Activated CD8-positive, alpha-beta T cell treated with anti-CD3 and anti-CD28 coated beads, Interleukin-2, amount 10 ng/mL, durations not matched to agents 7 days and 5 days (primary cell): ENCODE measurements around the gene GRM8. TPM values are rescaled to one million over a fixed set of nuclear protein-coding genes. Genes with fewer than 3 reads are reported as not detected.

Experiments used
- ATAC-seq: fragments of 150-1000 bp; cut with Tn5 transposase; one replicate; pipeline ENCODE4 v1.10.0; 2021; ENCODE audit warnings: moderate library complexity
- CTCF ChIA-PET: fragments of 350-600 bp; sonication (Branson Sonifier 250); formaldehyde crosslinking; loops from one replicate; lab custom pipeline; 2021; ENCODE audit warnings: antibody characterized with exemption; lab: Charles Lee
- POLR2A ChIA-PET: fragments of 350-600 bp; sonication (Branson Sonifier 250); formaldehyde crosslinking; loops from one replicate; lab custom pipeline; 2021; ENCODE audit warnings: antibody characterized with exemption; lab: Charles Lee
- DNase-seq: peaks from one replicate; pipeline ENCODE4 v3.0.0-alpha.2; 2020
- H3K27ac Mint-ChIP-seq: one replicate; pipeline ENCODE4 v1.8.0; 2021; ENCODE audit warnings: mild to moderate bottlenecking, mixed read lengths
- H3K27me3 Mint-ChIP-seq: one replicate; pipeline ENCODE4 v1.8.0; 2021; ENCODE audit warnings: low read depth, mixed read lengths
- H3K36me3 Mint-ChIP-seq: one replicate; pipeline ENCODE4 v1.8.0; 2021; ENCODE audit warnings: low read depth, mixed read lengths
- H3K4me1 Mint-ChIP-seq: one replicate; pipeline ENCODE4 v1.8.0; 2021; ENCODE audit warnings: low read depth, mixed read lengths
- H3K4me3 Mint-ChIP-seq: one replicate; pipeline ENCODE4 v1.8.0; 2021; ENCODE audit warnings: mild to moderate bottlenecking, mixed read lengths
- H3K9me3 Mint-ChIP-seq: one replicate; pipeline ENCODE4 v1.8.0; 2022; ENCODE audit warnings: mixed read lengths; ENCODE audit not compliant: insufficient read depth
- total RNA-seq, 2 experiments: library from RNA; stranded (reverse); gene quantifications; one replicate each; pipeline ENCODE4 v1.2.3, GENCODE V29; 2021

The GRM8 gene
- total RNA-seq, 2 experiments from 2014 or later, result not detected

DNA sequence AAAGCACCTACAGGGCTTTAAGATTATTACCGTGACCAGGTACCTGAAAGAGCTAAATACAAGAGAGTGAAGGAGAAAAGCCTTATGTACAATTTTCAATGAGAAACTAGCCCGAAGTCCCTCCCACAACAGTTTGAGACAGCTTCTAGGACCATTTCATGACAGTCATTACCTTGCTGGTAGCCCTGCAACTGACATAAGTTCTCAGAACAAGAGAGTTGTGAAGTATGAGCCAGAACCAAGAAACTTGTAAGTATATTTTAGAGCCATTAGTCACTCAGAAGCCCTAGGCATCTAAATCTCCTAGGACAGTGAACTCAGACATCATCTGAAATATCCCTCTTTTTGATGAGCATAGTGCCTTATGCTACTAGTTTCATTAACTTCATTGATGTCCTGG lies 792.1 kb downstream of the GRM8 start:
- H3K36me3 Mint-ChIP-seq, result no peaks in the 10 kb centered on the region
- H3K27ac Mint-ChIP-seq, result no peak overlapping the region
- H3K4me1 Mint-ChIP-seq, result no peaks in the 10 kb centered on the region
- no peak overlapping the region for H3K4me3 Mint-ChIP-seq
- CTCF ChIA-PET, result no interaction called here
- ATAC-seq (no peak), DNase-seq (no peak)
- H3K9me3 Mint-ChIP-seq, result no peaks in the 10 kb centered on the region
- no peaks in the 10 kb centered on the region for H3K27me3 Mint-ChIP-seq
- POLR2A ChIA-PET, result no interaction called here

DNA sequence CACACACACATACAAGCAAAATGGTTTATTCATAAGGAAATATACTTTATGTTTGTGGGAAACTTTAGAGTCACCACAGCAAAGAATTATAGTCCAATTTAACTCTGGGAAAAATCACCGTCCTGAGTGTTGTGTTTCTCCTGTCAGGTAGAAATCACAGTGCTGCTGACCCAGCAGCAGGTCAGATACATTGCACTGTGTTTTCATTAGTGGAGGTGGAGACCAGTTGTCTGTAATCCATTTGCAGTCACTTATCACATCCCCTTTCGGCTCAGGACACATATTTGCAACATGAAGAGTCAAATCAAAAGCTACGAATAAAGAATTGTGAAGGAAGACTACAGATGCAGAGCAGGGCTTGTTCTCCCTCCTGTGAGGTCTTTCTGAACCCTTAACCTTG lies 799.6 kb downstream of the GRM8 start:
- Mint-ChIP-seq H3K27me3 (no peaks in the 10 kb centered on the region), H3K36me3 (no peaks in the 10 kb centered on the region), H3K4me1 (no peaks in the 10 kb centered on the region), H3K4me3 (no peak overlapping the region), H3K9me3 (no peaks in the 10 kb centered on the region), H3K27ac (no peak overlapping the region)
- ChIA-PET POLR2A (no interaction called here), CTCF (no interaction called here)
- ATAC-seq (no peak), DNase-seq (no peak)

DNA sequence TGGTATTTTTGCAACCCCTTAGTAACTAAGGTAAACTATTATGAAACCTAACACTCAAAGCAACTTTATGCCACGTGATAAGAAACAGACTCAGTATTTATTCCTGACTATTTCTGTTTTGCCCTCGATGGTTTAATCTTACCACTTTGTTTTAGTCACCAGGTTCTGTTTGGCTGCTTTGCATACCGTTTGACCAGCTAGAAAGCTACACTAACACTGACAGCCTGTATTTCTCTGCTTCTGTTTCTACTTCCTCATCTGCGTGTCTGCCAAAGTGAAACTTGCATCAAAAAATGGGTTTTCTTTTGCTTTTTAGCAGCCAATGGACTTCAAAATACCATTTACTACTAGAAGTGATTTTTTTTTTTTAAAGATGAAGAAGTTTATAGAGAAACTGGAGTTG lies 802.5 kb downstream of the GRM8 start:
- Mint-ChIP-seq H3K4me3 (no peak overlapping the region), H3K4me1 (no peaks in the 10 kb centered on the region), H3K27me3 (no peaks in the 10 kb centered on the region), H3K9me3 (no peaks in the 10 kb centered on the region), H3K36me3 (no peaks in the 10 kb centered on the region), H3K27ac (no peak overlapping the region)
- CTCF ChIA-PET, result no interaction called here
- POLR2A ChIA-PET, result no interaction called here
- no peak for ATAC-seq
- DNase-seq, result no peak

- no peaks in the 10 kb centered on the region for H3K4me1 Mint-ChIP-seq
- no peak for DNase-seq
- H3K27ac Mint-ChIP-seq, result no peak overlapping the region
- no peaks in the 10 kb centered on the region for H3K36me3 Mint-ChIP-seq
- CTCF ChIA-PET, result no interaction called here
- H3K27me3 Mint-ChIP-seq, result no peaks in the 10 kb centered on the region
- no peak overlapping the region for H3K4me3 Mint-ChIP-seq
- no peaks in the 10 kb centered on the region for H3K9me3 Mint-ChIP-seq
- no peak for ATAC-seq
- POLR2A ChIA-PET, result no interaction called here
These were observed 803.0 kb downstream of the GRM8 start for GRCh38 chr7:126449611-126450268.

DNA sequence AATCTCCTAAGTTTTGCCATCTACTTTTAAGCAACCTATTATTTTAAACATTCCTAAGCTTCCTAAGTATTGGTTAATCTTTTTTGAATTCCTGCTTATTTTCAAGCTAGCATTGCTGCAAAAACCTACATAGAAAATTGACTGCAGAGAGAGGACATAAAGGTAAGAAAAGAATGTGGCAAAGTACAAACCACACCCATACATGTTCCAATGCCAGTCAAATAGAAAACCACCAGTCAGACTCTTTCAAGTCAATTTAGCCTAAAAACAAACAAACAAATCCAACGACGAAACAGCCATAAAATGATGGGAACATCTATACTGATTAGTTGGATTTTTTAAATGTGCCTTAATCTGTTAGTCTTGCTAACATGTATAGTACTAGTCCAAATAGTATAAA lies 804.8 kb downstream of the GRM8 start:
- Mint-ChIP-seq H3K27me3 (no peaks in the 10 kb centered on the region), H3K4me3 (no peak overlapping the region), H3K9me3 (no peaks in the 10 kb centered on the region), H3K27ac (no peak overlapping the region), H3K4me1 (no peaks in the 10 kb centered on the region), H3K36me3 (no peaks in the 10 kb centered on the region)
- ATAC-seq, result no peak
- POLR2A ChIA-PET, result no interaction called here
- CTCF ChIA-PET, result no interaction called here
- no peak for DNase-seq

DNA sequence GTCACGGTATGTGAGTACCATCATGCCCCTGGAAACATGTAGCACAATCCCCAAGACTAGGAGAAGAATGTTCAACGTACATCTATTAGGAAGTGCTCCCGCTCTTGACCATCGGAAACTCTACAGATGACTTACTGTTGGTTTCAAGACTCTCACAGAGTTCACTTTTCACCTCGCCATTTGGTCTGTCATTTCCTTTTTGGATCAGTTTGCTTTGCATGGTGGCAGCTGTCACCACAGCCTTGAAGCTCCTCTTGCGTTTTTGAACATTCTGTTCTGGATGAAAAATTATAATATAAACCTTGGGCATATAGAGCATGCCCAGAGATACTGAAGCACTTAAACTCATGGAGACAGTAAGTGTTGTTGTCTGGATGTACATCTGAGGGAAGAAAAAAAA lies 806.8 kb downstream of the GRM8 start:
- ChIA-PET CTCF (no interaction called here), POLR2A (no interaction called here)
- Mint-ChIP-seq H3K4me1 (no peaks in the 10 kb centered on the region), H3K27me3 (no peaks in the 10 kb centered on the region), H3K36me3 (no peaks in the 10 kb centered on the region), H3K4me3 (no peak overlapping the region), H3K27ac (no peak overlapping the region), H3K9me3 (no peaks in the 10 kb centered on the region)
- ATAC-seq, result no peak
- DNase-seq, result no peak

- POLR2A ChIA-PET, result no interaction called here
- no peak overlapping the region for H3K27ac Mint-ChIP-seq
- H3K4me3 Mint-ChIP-seq, result no peak overlapping the region
- H3K4me1 Mint-ChIP-seq, result no peaks in the 10 kb centered on the region
- H3K9me3 Mint-ChIP-seq, result no peaks in the 10 kb centered on the region
- CTCF ChIA-PET, result no interaction called here
- no peaks in the 10 kb centered on the region for H3K36me3 Mint-ChIP-seq
- ATAC-seq (no peak), DNase-seq (no peak)
- no peaks in the 10 kb centered on the region for H3K27me3 Mint-ChIP-seq
These were observed 808.8 kb downstream of the GRM8 start for GRCh38 chr7:126443951-126444350.

GRCh38 chr7:126442908-126443307 lies 809.8 kb downstream of the GRM8 start:
- Mint-ChIP-seq H3K9me3 (no peaks in the 10 kb centered on the region), H3K27ac (no peak overlapping the region), H3K4me3 (no peak overlapping the region), H3K27me3 (no peaks in the 10 kb centered on the region), H3K4me1 (no peaks in the 10 kb centered on the region), H3K36me3 (no peaks in the 10 kb centered on the region)
- POLR2A ChIA-PET, result no interaction called here
- no peak for DNase-seq
- CTCF ChIA-PET, result no interaction called here
- ATAC-seq, result no peak

DNA sequence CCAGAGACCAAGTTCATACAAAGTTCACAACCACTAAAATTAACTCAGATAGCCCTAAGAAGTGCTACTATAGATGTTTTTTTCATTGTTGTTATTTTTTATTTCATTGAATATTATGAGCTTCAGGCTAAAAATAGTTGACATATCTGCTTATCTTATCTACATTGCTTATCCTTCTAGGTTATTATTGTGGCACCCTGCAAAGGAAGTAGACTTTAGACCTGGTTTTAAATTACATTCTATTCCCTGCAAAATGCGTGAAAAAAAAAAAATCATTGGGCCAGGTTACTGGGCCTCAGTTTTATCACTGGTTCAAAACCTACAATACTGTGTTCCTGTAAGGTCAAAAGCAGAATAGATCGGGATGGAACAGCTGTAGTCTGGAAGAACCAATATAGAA lies 811.0 kb downstream of the GRM8 start:
- Mint-ChIP-seq H3K4me1 (no peaks in the 10 kb centered on the region), H3K36me3 (no peaks in the 10 kb centered on the region), H3K9me3 (no peaks in the 10 kb centered on the region), H3K4me3 (no peak overlapping the region), H3K27ac (no peak overlapping the region), H3K27me3 (no peaks in the 10 kb centered on the region)
- ChIA-PET POLR2A (no interaction called here), CTCF (no interaction called here)
- ATAC-seq (no peak), DNase-seq (no peak)

DNA sequence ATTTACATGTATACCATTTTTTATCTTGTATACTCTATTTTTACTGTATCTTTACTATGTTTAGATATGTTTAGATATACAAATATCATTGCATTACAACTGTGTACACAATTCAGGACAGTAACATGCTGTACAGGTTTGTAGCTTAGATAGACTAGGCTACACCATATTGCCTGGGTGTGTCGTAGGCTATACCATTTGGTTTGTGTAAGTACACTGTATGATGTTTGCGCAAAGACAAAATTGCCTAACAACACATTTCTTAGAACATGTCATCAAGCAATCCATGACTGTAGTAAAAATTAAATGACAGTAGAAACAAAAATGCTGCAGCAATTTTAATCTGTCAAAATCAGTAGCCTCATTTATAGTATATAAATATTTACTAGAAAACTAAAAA lies 812.2 kb downstream of the GRM8 start:
- DNase-seq (no peak), ATAC-seq (no peak)
- H3K27ac Mint-ChIP-seq, result no peak overlapping the region
- POLR2A ChIA-PET, result no interaction called here
- CTCF ChIA-PET, result no interaction called here
- H3K4me1 Mint-ChIP-seq, result no peaks in the 10 kb centered on the region
- H3K9me3 Mint-ChIP-seq, result no peaks in the 10 kb centered on the region
- H3K4me3 Mint-ChIP-seq, result no peak overlapping the region
- H3K36me3 Mint-ChIP-seq, result no peaks in the 10 kb centered on the region
- no peaks in the 10 kb centered on the region for H3K27me3 Mint-ChIP-seq

DNA sequence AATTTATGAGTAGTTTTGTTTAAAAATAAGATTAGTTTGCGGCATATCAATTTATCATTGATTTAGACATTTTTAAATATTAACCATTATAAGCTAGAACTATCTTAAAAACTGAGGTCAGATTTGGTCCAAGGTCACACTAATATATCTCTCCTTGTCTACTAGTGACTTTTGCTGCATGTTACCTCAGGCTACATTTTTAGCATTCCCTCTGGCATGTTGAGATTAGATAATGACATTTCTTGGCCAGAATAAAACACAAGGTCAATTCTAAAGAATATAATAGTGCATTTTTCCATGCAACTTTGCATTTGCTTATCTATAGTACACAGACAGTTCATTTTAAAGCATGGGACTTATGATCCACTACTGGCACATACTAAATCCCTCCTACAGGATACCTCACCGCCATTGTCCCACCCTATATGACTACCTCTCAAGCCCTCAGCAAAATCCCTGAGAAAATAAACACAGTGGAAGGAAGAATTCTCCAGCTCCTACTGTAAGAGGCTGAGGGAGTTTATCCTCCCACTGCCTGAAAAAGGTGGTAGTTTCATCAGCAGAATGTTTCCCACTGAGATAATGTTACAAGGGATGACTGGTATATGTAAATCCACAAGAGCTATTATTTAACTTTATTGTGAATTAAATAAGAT lies 816.4 kb downstream of the GRM8 start:
- Mint-ChIP-seq H3K27me3 (no peaks in the 10 kb centered on the region), H3K27ac (no peak overlapping the region), H3K9me3 (peaks cover 2% of the 10 kb centered on the region), H3K4me3 (no peak overlapping the region), H3K36me3 (no peaks in the 10 kb centered on the region), H3K4me1 (no peaks in the 10 kb centered on the region)
- ChIA-PET POLR2A (no interaction called here), CTCF (no interaction called here)
- ATAC-seq, result no peak
- no peak for DNase-seq

DNA sequence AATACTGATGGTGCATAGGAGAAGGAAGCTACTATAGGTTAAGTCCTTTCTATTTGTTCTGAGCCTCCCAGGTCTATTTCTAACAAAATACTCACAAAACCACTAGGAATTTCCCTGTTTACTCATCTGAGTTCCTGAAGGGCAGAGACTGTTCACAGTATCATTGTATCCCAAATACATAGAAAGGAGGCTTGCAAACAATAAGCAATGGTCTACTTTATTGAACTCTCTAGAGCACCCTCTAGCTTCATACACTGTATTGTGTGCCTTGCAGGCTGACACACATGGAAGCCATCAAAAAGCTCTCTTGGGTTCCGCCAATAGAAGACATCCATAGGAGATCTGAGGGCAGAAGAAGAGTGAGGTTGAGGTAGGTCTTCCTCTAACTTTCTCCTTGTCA lies 826.1 kb downstream of the GRM8 start:
- no peak overlapping the region for H3K4me3 Mint-ChIP-seq
- no peaks in the 10 kb centered on the region for H3K4me1 Mint-ChIP-seq
- H3K27me3 Mint-ChIP-seq, result no peaks in the 10 kb centered on the region
- no peaks in the 10 kb centered on the region for H3K36me3 Mint-ChIP-seq
- POLR2A ChIA-PET, result no interaction called here
- H3K9me3 Mint-ChIP-seq, result peaks cover 8% of the 10 kb centered on the region
- no peak for ATAC-seq
- DNase-seq, result no peak
- no peak overlapping the region for H3K27ac Mint-ChIP-seq
- CTCF ChIA-PET, result no interaction called here

DNA sequence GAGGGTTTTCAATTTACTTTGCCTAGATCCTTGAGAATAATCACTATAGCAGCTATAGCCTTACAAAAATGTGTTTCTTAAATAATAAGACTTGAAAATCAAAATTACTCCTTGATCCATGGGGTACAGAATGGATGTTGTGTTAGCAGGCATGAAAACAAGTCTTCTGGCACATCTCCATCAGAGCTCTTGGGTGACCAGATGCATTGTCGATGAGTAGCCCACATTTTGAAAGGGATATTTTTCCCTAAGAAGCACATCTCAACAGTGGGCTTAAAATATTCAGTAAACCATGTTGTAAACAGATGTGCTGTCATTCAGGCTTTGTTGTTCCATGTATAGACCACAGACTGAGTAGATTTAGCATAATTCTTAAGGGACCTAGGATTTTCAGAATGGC lies 827.8 kb downstream of the GRM8 start:
- no peaks in the 10 kb centered on the region for H3K36me3 Mint-ChIP-seq
- CTCF ChIA-PET, result no interaction called here

More for the DNA sequence above, 827.8 kb downstream of the GRM8 start:
- Mint-ChIP-seq H3K4me3 (no peak overlapping the region), H3K4me1 (no peaks in the 10 kb centered on the region), H3K27me3 (no peaks in the 10 kb centered on the region), H3K27ac (no peak overlapping the region), H3K9me3 (peaks cover 5% of the 10 kb centered on the region)
- POLR2A ChIA-PET, result no interaction called here
- DNase-seq (no peak), ATAC-seq (no peak)
